ENCODE data around the gene MSRB1. TPM values are rescaled to one million over a fixed set of nuclear protein-coding genes. Genes with fewer than 3 reads are reported as not detected.
A peak's percentile ranks its signal among the peaks of the same experiment; 100 is the strongest.

Gene MSRB1, protein sequence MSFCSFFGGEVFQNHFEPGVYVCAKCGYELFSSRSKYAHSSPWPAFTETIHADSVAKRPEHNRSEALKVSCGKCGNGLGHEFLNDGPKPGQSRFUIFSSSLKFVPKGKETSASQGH
- total RNA-seq (2014; rRNA removed; shearing (Covaris generic)) = 13.9 and 14.1 TPM in 2 replicates
- polyA plus RNA-seq (2016; fragmentation: Nextera tagmentation; extraction: Ambion mirVana) = 26.9 and 27.4 TPM in 2 replicates

- DNase-seq = peak; percentile 100
- TF ChIP-seq EZH2phosphoT487 (IDR thresholded peaks at IDR 0.05; ENCODE audit: insufficient read depth, low read depth) (no peak), EZH2 (IDR thresholded peaks at IDR 0.05; ENCODE audit: insufficient read depth, poor library complexity, severe bottlenecking) (no peak)
- Histone ChIP-seq H3K4me3 (peak within 1 kb of the TSS; percentile 83), H3K27me3 (replicated peaks; ENCODE audit: insufficient read depth) (no peaks in the 10 kb centered on the region), H3K4me1 (ENCODE audit: insufficient read depth) (no peaks in the 10 kb centered on the region), H3K27ac (0 out of 2 replicates have a peak within 1 kb of the TSS, but pooled peaks have one; percentile 14), H3K36me3 (ENCODE audit: low read depth) (no peaks in the 10 kb centered on the region), H3K9me3 (ENCODE audit: low read depth) (no peaks in the 10 kb centered on the region), H3K9me2 (ENCODE audit: insufficient read depth) (no peaks in the 10 kb centered on the region), H2AFZ (peak within 1 kb of the TSS; percentile 93), H4K20me1 (ENCODE audit: insufficient read depth) (no peaks in the 10 kb centered on the region), H3F3A (ENCODE audit: insufficient read depth) (no peaks in the 10 kb centered on the region), H3K79me2 (ENCODE audit: insufficient read depth) (no peaks in the 10 kb centered on the region), H3K9ac (peak within 1 kb of the TSS; percentile 77), H3K4me2 (ENCODE audit: unreplicated experiment) (peak within 1 kb of the TSS; percentile 85)
- in situ Hi-C loops (cut with MboI) = no loop called here
- 2% methylated on average over 33 to 75 of the region's 77 CpGs for WGBS, 2 experiments (ENCODE audit: low coverage in 1 of 2, low lambda C conversion rate in 2 of 2, missing lambda C conversion rate in 2 of 2)
Measured at GRCh38 chr16:1942810-1943726, at the start of gene MSRB1. TSS of gene MSRB1 (minus strand) at chr16:1943199. CDS start at chr16:1943156, 43 bp downstream.

GRCh38 chr16:1991948-1992703, 49.1 kb upstream of the MSRB1 start:
- Histone ChIP-seq H3K9ac (no peak overlapping the region), H3K27ac (no peak overlapping the region), H3K4me2 (ENCODE audit: unreplicated experiment) (no peak overlapping the region), H3K9me3 (ENCODE audit: low read depth) (no peaks in the 10 kb centered on the region), H3K36me3 (ENCODE audit: low read depth) (0 out of 2 replicates have a peak, but pooled peaks cover 3% of the 10 kb centered on the region), H3K4me3 (0 out of 2 replicates have a peak overlapping the region, but pooled peaks have one; percentile 27), H3K79me2 (ENCODE audit: insufficient read depth) (no peaks in the 10 kb centered on the region), H4K20me1 (ENCODE audit: insufficient read depth) (no peaks in the 10 kb centered on the region), H3K4me1 (ENCODE audit: insufficient read depth) (peaks cover 12% of the 10 kb centered on the region), H3K27me3 (replicated peaks; ENCODE audit: insufficient read depth) (peaks cover 21% of the 10 kb centered on the region; the same call in 1 of the 2 replicates), H3F3A (ENCODE audit: insufficient read depth) (peaks cover 31% of the 10 kb centered on the region), H3K9me2 (ENCODE audit: insufficient read depth) (no peaks in the 10 kb centered on the region), H2AFZ (peak overlapping the region; percentile 49; the same call in 1 of the 2 replicates)
- TF ChIP-seq EZH2phosphoT487 (IDR thresholded peaks at IDR 0.05; ENCODE audit: insufficient read depth, low read depth) (no peak), EZH2 (IDR thresholded peaks at IDR 0.05; ENCODE audit: insufficient read depth, poor library complexity, severe bottlenecking) (no peak)
- DNase-seq = peak; percentile 92
- 9 to 12% methylated on average over 52 to 85 of the region's 96 CpGs for WGBS, 2 experiments (ENCODE audit: low coverage in 1 of 2, low lambda C conversion rate in 2 of 2, missing lambda C conversion rate in 2 of 2)
- in situ Hi-C loops (cut with MboI) = no loop called here

- Histone ChIP-seq H3K9me3 (ENCODE audit: low read depth) (no peaks in the 10 kb centered on the region), H3K9me2 (ENCODE audit: insufficient read depth) (no peaks in the 10 kb centered on the region), H3K9ac (no peak overlapping the region), H3K27ac (no peak overlapping the region), H3K79me2 (ENCODE audit: insufficient read depth) (no peaks in the 10 kb centered on the region), H3K4me2 (ENCODE audit: unreplicated experiment) (no peak overlapping the region), H3K4me1 (ENCODE audit: insufficient read depth) (peaks cover 6% of the 10 kb centered on the region), H3K27me3 (replicated peaks; ENCODE audit: insufficient read depth) (peaks cover 21% of the 10 kb centered on the region; the same call in 1 of the 2 replicates), H4K20me1 (ENCODE audit: insufficient read depth) (no peaks in the 10 kb centered on the region), H3K36me3 (ENCODE audit: low read depth) (0 out of 2 replicates have a peak, but pooled peaks cover under 1% of the 10 kb centered on the region), H3K4me3 (0 out of 2 replicates have a peak overlapping the region, but pooled peaks have one; percentile 27), H3F3A (ENCODE audit: insufficient read depth) (peaks cover 25% of the 10 kb centered on the region), H2AFZ (peak overlapping the region; percentile 22; the same call in 1 of the 2 replicates)
- TF ChIP-seq EZH2phosphoT487 (IDR thresholded peaks at IDR 0.05; ENCODE audit: insufficient read depth, low read depth) (no peak), EZH2 (IDR thresholded peaks at IDR 0.05; ENCODE audit: insufficient read depth, poor library complexity, severe bottlenecking) (peak; percentile 40)
- in situ Hi-C loops (cut with MboI) = no loop called here
- DNase-seq = no peak
- 15 to 19% methylated on average over 22 of the region's 22 CpGs for WGBS, 2 experiments (ENCODE audit: low coverage in 1 of 2, low lambda C conversion rate in 2 of 2, missing lambda C conversion rate in 2 of 2)
Measured at GRCh38 chr16:1991588-1991947, 48.6 kb upstream of the MSRB1 start.

- H2AFZ ChIP-seq = no peak overlapping the region
- no peaks in the 10 kb centered on the region for H3K9me2 ChIP-seq (ENCODE audit: insufficient read depth)
Measured at GRCh38 chr16:1991135-1991551, 48.1 kb upstream of the MSRB1 start.

More at GRCh38 chr16:1991135-1991551, 48.1 kb upstream of the MSRB1 start:
- in situ Hi-C loops (cut with MboI) = no loop called here
- Histone ChIP-seq H4K20me1 (ENCODE audit: insufficient read depth) (no peaks in the 10 kb centered on the region), H3K27me3 (replicated peaks; ENCODE audit: insufficient read depth) (peaks cover 21% of the 10 kb centered on the region; the same call in 1 of the 2 replicates), H3K4me3 (no peak overlapping the region), H3K4me2 (ENCODE audit: unreplicated experiment) (no peak overlapping the region), H3F3A (ENCODE audit: insufficient read depth) (peaks cover 21% of the 10 kb centered on the region), H3K36me3 (ENCODE audit: low read depth) (no peaks in the 10 kb centered on the region), H3K9me3 (ENCODE audit: low read depth) (no peaks in the 10 kb centered on the region), H3K4me1 (ENCODE audit: insufficient read depth) (peaks cover 5% of the 10 kb centered on the region; the same call in 1 of the 2 replicates), H3K9ac (no peak overlapping the region), H3K79me2 (ENCODE audit: insufficient read depth) (no peaks in the 10 kb centered on the region), H3K27ac (no peak overlapping the region)
- no peak for TF ChIP-seq EZH2phosphoT487 (IDR thresholded peaks at IDR 0.05; ENCODE audit: insufficient read depth, low read depth)
- TF ChIP-seq EZH2 (IDR thresholded peaks at IDR 0.05; ENCODE audit: insufficient read depth, poor library complexity, severe bottlenecking) = no peak
- 16 to 24% methylated on average over 13 to 18 of the region's 18 CpGs for WGBS, 2 experiments (ENCODE audit: low coverage in 1 of 2, low lambda C conversion rate in 2 of 2, missing lambda C conversion rate in 2 of 2)
- no peak for DNase-seq
